Subcutaneous abdominal adipose tissue (tissue), 5 donors: ENCODE results near the gene ABHD15.

ENCODE experiments used
- H3K27ac ChIP-seq: one replicate; pipeline ENCODE4 v1.7.0; 2013; ENCODE audit warnings: low read depth, mild to moderate bottlenecking, inconsistent platforms, low read length, moderate library complexity
- H3K27me3 ChIP-seq, 5 donors: one replicate each; pipeline ENCODE4 v1.7.0; 2013; ENCODE audit warnings: low read length in 5 of 5, inconsistent platforms in 1 of 5; ENCODE audit not compliant: control insufficient read depth in 5 of 5, insufficient read depth in 4 of 5
- H3K36me3 ChIP-seq, 5 donors: one replicate each; pipeline ENCODE4 v1.7.0; 2013; ENCODE audit warnings: low read length in 5 of 5; ENCODE audit not compliant: control insufficient read depth in 5 of 5, insufficient read depth in 5 of 5
- H3K4me1 ChIP-seq, 5 donors: one replicate each; pipeline ENCODE4 v1.7.0; 2013; ENCODE audit warnings: low read length in 5 of 5, mild to moderate bottlenecking in 3 of 5, moderate library complexity in 1 of 5; ENCODE audit not compliant: control insufficient read depth in 5 of 5, insufficient read depth in 5 of 5
- H3K4me3 ChIP-seq, 5 donors: one replicate each; pipeline ENCODE4 v1.7.0; 2013; ENCODE audit warnings: low read length in 5 of 5, low read depth in 1 of 5
- H3K9ac ChIP-seq, 5 donors: one replicate each; pipeline ENCODE4 v1.7.0; 2013; ENCODE audit warnings: low read length in 5 of 5, mild to moderate bottlenecking in 4 of 5, moderate library complexity in 3 of 5
- H3K9me3 ChIP-seq, 5 donors: one replicate each; pipeline ENCODE4 v1.7.0; 2013; ENCODE audit warnings: low read length in 5 of 5; ENCODE audit not compliant: control insufficient read depth in 5 of 5
- donor health status: healthy.
- donor health status: healthy.
- donor health status: healthy.
- donor health status: healthy.
- donor health status: healthy.

The ABHD15 gene

GRCh38 chr17:29582254-29582765, 15.5 kb upstream of the ABHD15 start:
- no peak overlapping the region for H3K27ac ChIP-seq
- peaks cover 4 to 56% (median 47%) of the 10 kb centered on the region in 5 donors for H3K4me1 ChIP-seq
- H3K4me3 ChIP-seq = no peak overlapping the region
- no peaks in the 10 kb centered on the region for H3K9me3 ChIP-seq
- H3K9ac ChIP-seq = no peak overlapping the region
- no peaks in the 10 kb centered on the region for H3K27me3 ChIP-seq
- H3K36me3 ChIP-seq = peaks cover 0 to 57% (median 49%) of the 10 kb centered on the region in 5 donors

GRCh38 chr17:29581583-29582253, 14.9 kb upstream of the ABHD15 start:
- H3K9ac ChIP-seq = no peak overlapping the region
- no peaks in the 10 kb centered on the region for H3K9me3 ChIP-seq
- H3K27ac ChIP-seq = no peak overlapping the region
- H3K4me3 ChIP-seq = no peak overlapping the region
- H3K4me1 ChIP-seq = peaks cover 4 to 53% (median 46%) of the 10 kb centered on the region in 5 donors
- H3K36me3 ChIP-seq = peaks cover 0 to 63% (median 55%) of the 10 kb centered on the region in 5 donors
- H3K27me3 ChIP-seq = no peaks in the 10 kb centered on the region

- Histone ChIP-seq H3K36me3 (peaks cover 0 to 79% (median 71%) of the 10 kb centered on the region in 5 donors), H3K27ac (no peak overlapping the region), H3K27me3 (no peaks in the 10 kb centered on the region), H3K9me3 (no peaks in the 10 kb centered on the region), H3K4me3 (no peak overlapping the region), H3K9ac (no peak overlapping the region), H3K4me1 (peaks cover 3 to 38% (median 33%) of the 10 kb centered on the region in 5 donors)
Measured at GRCh38 chr17:29579866-29580771, 13.3 kb upstream of the ABHD15 start.

- no peak overlapping the region for H3K9ac ChIP-seq
- peaks cover 0 to 91% (median 83%) of the 10 kb centered on the region in 5 donors for H3K36me3 ChIP-seq
- no peak overlapping the region for H3K27ac ChIP-seq
Measured at GRCh38 chr17:29578626-29579485, 12.0 kb upstream of the ABHD15 start.

GRCh38 chr17:29577385-29578211, 10.8 kb upstream of the ABHD15 start:
- no peaks in the 10 kb centered on the region for H3K27me3 ChIP-seq
- no peaks in the 10 kb centered on the region for H3K9me3 ChIP-seq
- H3K4me1 ChIP-seq = peaks cover 0 to 26% (median 19%) of the 10 kb centered on the region in 5 donors
- H3K9ac ChIP-seq = peak overlapping the region in 1 of 5 donors; percentile 5
- H3K4me3 ChIP-seq = no peak overlapping the region
- H3K27ac ChIP-seq = no peak overlapping the region
- H3K36me3 ChIP-seq = peaks cover 0 to 88% (median 85%) of the 10 kb centered on the region in 5 donors

More at GRCh38 chr17:29578626-29579485, 12.0 kb upstream of the ABHD15 start:
- Histone ChIP-seq H3K4me3 (no peak overlapping the region), H3K4me1 (peaks cover 2 to 26% (median 21%) of the 10 kb centered on the region in 5 donors), H3K27me3 (no peaks in the 10 kb centered on the region), H3K9me3 (no peaks in the 10 kb centered on the region)

GRCh38 chr17:29577001-29577370, 10.1 kb upstream of the ABHD15 start:
- Histone ChIP-seq H3K27ac (no peak overlapping the region), H3K4me1 (peaks cover 0 to 31% (median 25%) of the 10 kb centered on the region in 5 donors), H3K27me3 (no peaks in the 10 kb centered on the region), H3K4me3 (no peak overlapping the region), H3K9me3 (no peaks in the 10 kb centered on the region), H3K36me3 (peaks cover 0 to 86% (median 78%) of the 10 kb centered on the region in 5 donors), H3K9ac (no peak overlapping the region)

- Histone ChIP-seq H3K9me3 (no peaks in the 10 kb centered on the region), H3K36me3 (peaks cover 0 to 82% (median 74%) of the 10 kb centered on the region in 5 donors), H3K9ac (no peak overlapping the region), H3K27ac (no peak overlapping the region), H3K27me3 (no peaks in the 10 kb centered on the region), H3K4me1 (peaks cover 0 to 37% (median 30%) of the 10 kb centered on the region in 5 donors), H3K4me3 (no peak overlapping the region)
Measured at GRCh38 chr17:29576214-29577000, 9.6 kb upstream of the ABHD15 start.

GRCh38 chr17:29575511-29576213, 8.8 kb upstream of the ABHD15 start:
- Histone ChIP-seq H3K4me1 (peaks cover 0 to 45% (median 38%) of the 10 kb centered on the region in 5 donors), H3K9ac (no peak overlapping the region), H3K9me3 (no peaks in the 10 kb centered on the region), H3K4me3 (no peak overlapping the region), H3K27ac (no peak overlapping the region), H3K27me3 (no peaks in the 10 kb centered on the region), H3K36me3 (peaks cover 0 to 76% (median 68%) of the 10 kb centered on the region in 5 donors)
